PC-9 (cell line): ENCODE results near the gene TMEM217. TPM values are rescaled to one million over a fixed set of nuclear protein-coding genes. Genes with fewer than 3 reads are reported as not detected.
"Not testable (repeated sequence)": the region's sequence is repeated elsewhere in the genome, so short reads cannot be mapped to it uniquely, and the experiment has no call there.

Experiments
- Bru-seq: library from RNA; stranded (reverse); fragments of 400-500 nt; gene quantifications from one replicate; lab custom pipeline; 2021; lab: Mats Ljungman, UMichigan
- BruChase-seq, 2 experiments: library from RNA; stranded (reverse); fragments of 400-500 nt; gene quantifications; one replicate each; lab custom pipeline; 2021; lab: Mats Ljungman, UMichigan
- BruUV-seq: library from RNA; stranded (reverse); fragments of 400-500 nt; replicated peaks from 2 replicates; lab custom pipeline; 2021; lab: Mats Ljungman, UMichigan
- CTCF ChIA-PET: fragments of 300-600 bp; sonication (Branson Sonifier 250); formaldehyde crosslinking; loops from one replicate; lab custom pipeline; 2022; ENCODE audit warnings: antibody characterized with exemption; lab: Charles Lee
- POLR2A ChIA-PET: fragments of 300-600 bp; sonication (Branson Sonifier 250); formaldehyde crosslinking; loops from one replicate; lab custom pipeline; 2022; ENCODE audit warnings: antibody characterized with exemption; ENCODE audit not compliant: unreplicated experiment; lab: Charles Lee
- DNase-seq, 2 experiments: peaks; one replicate each; pipeline versions ENCODE4 v3.0.0 to v3.0.0-alpha.2; 2015 to 2022; ENCODE audit warnings: mixed read lengths in 1 of 2
- H2AFZ ChIP-seq: fragments of 200-600 bp; sonication (generic); 2 replicates; pipeline ENCODE4 v1.8.1; 2017; ENCODE audit warnings: antibody characterized with exemption
- H3F3A ChIP-seq: fragments of 200-600 bp; sonication (generic); 2 replicates; pipeline ENCODE4 v1.8.1; 2017; ENCODE audit warnings: antibody characterized with exemption, mild to moderate bottlenecking, low read depth; ENCODE audit not compliant: insufficient read depth
- H3K27ac ChIP-seq: fragments of 200-600 bp; sonication (generic); 2 replicates; pipeline ENCODE4 v1.6.1; 2016; ENCODE audit warnings: mixed run types
- H3K27me3 ChIP-seq: fragments of 200-600 bp; sonication (generic); 2 replicates; pipeline ENCODE4 v1.6.1; 2016; ENCODE audit warnings: low read depth, mixed run types; ENCODE audit not compliant: insufficient read depth
- H3K36me3 ChIP-seq: fragments of 200-600 bp; sonication (generic); 2 replicates; pipeline ENCODE4 v1.6.1; 2016; ENCODE audit warnings: low read depth, mixed run types
- H3K4me1 ChIP-seq: fragments of 200-600 bp; sonication (generic); replicated peaks from 2 replicates; pipeline ENCODE4 v1.6.1; 2016; ENCODE audit warnings: mixed run types; ENCODE audit not compliant: insufficient read depth
- H3K4me2 ChIP-seq: fragments of 200-600 bp; sonication (generic); 2 replicates; pipeline ENCODE4 v1.6.1; 2017; ENCODE audit warnings: mixed run types
- H3K4me3 ChIP-seq: fragments of 200-600 bp; sonication (generic); 2 replicates; pipeline ENCODE4 v1.6.1; 2016; ENCODE audit warnings: mixed run types
- H3K79me2 ChIP-seq: fragments of 200-600 bp; sonication (generic); 2 replicates; pipeline ENCODE4 v1.6.1; 2017; ENCODE audit warnings: low read depth, mixed run types
- H3K9me2 ChIP-seq: fragments of 200-600 bp; sonication (generic); 2 replicates; pipeline ENCODE4 v1.8.1; 2017; ENCODE audit warnings: mild to moderate bottlenecking; ENCODE audit not compliant: insufficient read depth
- H3K9me3 ChIP-seq: fragments of 200-600 bp; sonication (generic); 2 replicates; pipeline ENCODE4 v1.8.1; 2016; ENCODE audit warnings: low read depth; ENCODE audit not compliant: insufficient read depth
- H4K20me1 ChIP-seq: fragments of 200-600 bp; sonication (generic); 2 replicates; pipeline ENCODE4 v1.8.1; 2017; ENCODE audit not compliant: insufficient read depth
- CTCF ChIP-seq: fragments of 200-600 bp; sonication (generic); conservative IDR thresholded peaks from 2 replicates; pipeline ENCODE4 v1.6.1; 2017; ENCODE audit warnings: mixed run types, antibody characterized with exemption, mild to moderate bottlenecking, moderate library complexity
- EZH2 ChIP-seq: fragments of 200-600 bp; sonication (generic); IDR thresholded peaks from 2 replicates; pipeline ENCODE4 v1.8.0; 2017; ENCODE audit warnings: antibody characterized with exemption, low read depth
- intact Hi-C: fragments of 100-400 bp; cut with micrococcal nuclease; formaldehyde crosslinking; loops from one replicate; pipeline ENCODE4 v1.10.0; 2022; ENCODE audit not compliant: unreplicated experiment
- long read RNA-seq: library from polyadenylated mRNA; stranded (forward); transcript quantifications from one replicate; pipeline ENCODE4 v2.0.0, GENCODE V29; 2022
- total RNA-seq: library from RNA; stranded (reverse); gene quantifications from 2 replicates; pipeline ENCODE4 v1.2.3, GENCODE V29; 2021

The TMEM217 gene
- 4.9 and 5.3 TPM in 2 replicates for total RNA-seq
- Bru-seq, nascent RNA, result percentile 54 among the genes with signal in this experiment
- BruChase-seq, experiment 1, labeled RNA remaining after a 2-hour chase, result percentile 79 among the genes with signal in this experiment
- percentile 55 among the genes with signal in this experiment for BruChase-seq, experiment 2, labeled RNA remaining after a 6-hour chase
- long read RNA-seq, partial matches to known transcripts, result 1 of 6 reads
- long read RNA-seq, other reads (novel, unspliced or antisense), result 5 of 6 reads

- Histone ChIP-seq H3K36me3 (no peaks in the 10 kb centered on the region), H3K9me2 (no peaks in the 10 kb centered on the region), H3K79me2 (peaks cover 49% of the 10 kb centered on the region), H3K9me3 (no peaks in the 10 kb centered on the region), H3K4me3 (peak within 1 kb of the TSS; percentile 95), H3K27me3 (no peaks in the 10 kb centered on the region), H2AFZ (peak within 1 kb of the TSS; percentile 91), H3F3A (peaks cover 10% of the 10 kb centered on the region; the same call in 1 of the 2 replicates), H3K4me2 (peak within 1 kb of the TSS; percentile 100), H3K27ac (peak within 1 kb of the TSS; percentile 75), H3K4me1 (peaks cover 25% of the 10 kb centered on the region; the same call in 1 of the 2 replicates), H4K20me1 (no peaks in the 10 kb centered on the region)
- no peak for TF ChIP-seq EZH2
- POLR2A ChIA-PET, result interaction anchor here (0.5 to 1.2 kb wide), 9 partner anchors 15 to 1446 kb away, joined by 3 to 23 read pairs (median 5); partner anchors contain the start of gene MAPK14
- DNase-seq, result peak; percentile 57 to 97
- TSS peak; percentile 49 for BruUV-seq
- CTCF ChIA-PET, result interaction anchor here (0.5 to 1.3 kb wide), 5 partner anchors 15 to 476 kb away, joined by 3 to 4 read pairs (median 4); no protein-coding TSS in a partner anchor
- intact Hi-C loops, result loop anchor here (1.0 kb wide), 1 partner anchor 36 kb away; no protein-coding TSS in a partner anchor
Measured at GRCh38 chr6:37257634-37258404, at the start of gene TMEM217, which contains the start of gene TBC1D22B. Gene TMEM217 (minus strand): TSS chr6:37258144. CDS start chr6:37219030, 39,114 bp downstream. Gene TBC1D22B (plus strand): TSS chr6:37257772. CDS start chr6:37257918, 146 bp downstream.

- DNase-seq, H3K27ac ChIP-seq, CTCF ChIA-PET, H3K27me3 ChIP-seq, H3F3A ChIP-seq, H3K9me3 ChIP-seq, H3K9me2 ChIP-seq, H3K36me3 ChIP-seq, BruUV-seq, H4K20me1 ChIP-seq, POLR2A ChIA-PET, H3K4me2 ChIP-seq, H2AFZ ChIP-seq, H3K4me1 ChIP-seq, H3K4me3 ChIP-seq, H3K79me2 ChIP-seq: not testable (repeated sequence)
- intact Hi-C loops, result loop anchor here (10.0 kb wide), 1 partner anchor 83 kb away; no protein-coding TSS in a partner anchor
Measured at GRCh38 chr6:37307484-37307883, 49.5 kb upstream of the TMEM217 start.

GRCh38 chr6:37306624-37307222, 48.8 kb upstream of the TMEM217 start:
- TF ChIP-seq EZH2 (no peak), CTCF (no peak)
- Histone ChIP-seq H4K20me1 (peaks cover 3% of the 10 kb centered on the region; the same call in 1 of the 2 replicates), H3K27me3 (no peaks in the 10 kb centered on the region), H3K9me2 (no peaks in the 10 kb centered on the region), H3K4me1 (no peaks in the 10 kb centered on the region), H3K4me2 (no peak overlapping the region), H2AFZ (no peak overlapping the region), H3K9me3 (no peaks in the 10 kb centered on the region), H3K36me3 (no peaks in the 10 kb centered on the region), H3F3A (0 out of 2 replicates have a peak, but pooled peaks cover 9% of the 10 kb centered on the region), H3K27ac (no peak overlapping the region), H3K79me2 (no peaks in the 10 kb centered on the region), H3K4me3 (no peak overlapping the region)
- intact Hi-C loops, result loop anchor here (10.0 kb wide), 1 partner anchor 82 kb away; no protein-coding TSS in a partner anchor
- ChIA-PET CTCF (no interaction called here), POLR2A (no interaction called here)
- no TSS peak for BruUV-seq
- peak in 1 of 2 experiments; percentile 8 for DNase-seq
